Mesenteric fat pad (tissue), 1 donor: ENCODE data around the gene LSM4. TPM values are rescaled to one million over a fixed set of nuclear protein-coding genes. Genes with fewer than 3 reads are reported as not detected.

Source experiments
- microRNA-seq: library from miRNA; unstranded; fragments of <30 nt; microRNA quantifications from one replicate; pipeline ENCODE4 v1.2.0, GENCODE V29; 2020; ENCODE audit warnings: borderline number of aligned reads
- total RNA-seq: library from RNA; stranded (reverse); fragmentation: NEBNext Ultra II Directional; extraction: Animal tissue kit (Norgen Biotek cat#: 25700); gene quantifications from one replicate; pipeline ENCODE4 v1.2.1, GENCODE V29; 2021
- donor health status: DM: yes; HTN: yes; CAD: no.

The LSM4 gene
- total RNA-seq, 1 donor from 2014 or later: 68.4 TPM

Small RNA genes lying within 50 kb of the gene (microRNA-seq; reads per million reads assigned to microRNA genes)
- gene MIR3188: 2.9 reads per million

Other genes starting within 250 kb of the LSM4 start
- gene IL12RB1, start 236.1 kb downstream of the LSM4 start, total RNA-seq: 2.3 TPM
- gene MAST3, start 225.3 kb downstream of the LSM4 start, total RNA-seq: 19.1 TPM
- 14.8 TPM for gene PIK3R2, start 169.9 kb downstream of the LSM4 start, total RNA-seq
- gene IFI30, start 149.3 kb downstream of the LSM4 start, total RNA-seq: 236 TPM
- gene MPV17L2, start 129.9 kb downstream of the LSM4 start, total RNA-seq: 10.7 TPM
- 3.0 TPM for gene RAB3A, start 119.0 kb downstream of the LSM4 start, total RNA-seq
- not detected for gene PDE4C, start 96.6 kb downstream of the LSM4 start, total RNA-seq
- 2.8 TPM for gene IQCN, start 48.6 kb downstream of the LSM4 start, total RNA-seq
- 320 TPM for gene JUND, start 41.5 kb downstream of the LSM4 start, total RNA-seq
- gene PGPEP1, start 17.5 kb upstream of the LSM4 start, total RNA-seq: 48.7 TPM
- 5.9 TPM for gene GDF15, start 63.1 kb upstream of the LSM4 start, total RNA-seq
- gene LRRC25, start 74.5 kb upstream of the LSM4 start, total RNA-seq: 19.3 TPM
- 63.3 TPM for gene SSBP4, start 96.3 kb upstream of the LSM4 start, total RNA-seq
- 18.3 TPM for gene ISYNA1, start 115.1 kb upstream of the LSM4 start, total RNA-seq
- 38.4 TPM for gene ELL, start 199.0 kb upstream of the LSM4 start, total RNA-seq
- 176 TPM for gene FKBP8, start 220.5 kb upstream of the LSM4 start, total RNA-seq
- 90.9 TPM for gene KXD1, start 234.8 kb upstream of the LSM4 start, total RNA-seq
- 959 TPM for gene UBA52, start 248.8 kb upstream of the LSM4 start, total RNA-seq